T-helper 22 cell (primary cell): ENCODE measurements around the gene ASB2.

Experiments used
- DNase-seq: peaks from one replicate; pipeline ENCODE4 v3.0.0-alpha.2; 2020; ENCODE audit warnings: low read depth

Gene ASB2

GRCh38 chr14:93960774-93961438 lies 15.5 kb downstream of the ASB2 start:
- no peak for DNase-seq

DNA sequence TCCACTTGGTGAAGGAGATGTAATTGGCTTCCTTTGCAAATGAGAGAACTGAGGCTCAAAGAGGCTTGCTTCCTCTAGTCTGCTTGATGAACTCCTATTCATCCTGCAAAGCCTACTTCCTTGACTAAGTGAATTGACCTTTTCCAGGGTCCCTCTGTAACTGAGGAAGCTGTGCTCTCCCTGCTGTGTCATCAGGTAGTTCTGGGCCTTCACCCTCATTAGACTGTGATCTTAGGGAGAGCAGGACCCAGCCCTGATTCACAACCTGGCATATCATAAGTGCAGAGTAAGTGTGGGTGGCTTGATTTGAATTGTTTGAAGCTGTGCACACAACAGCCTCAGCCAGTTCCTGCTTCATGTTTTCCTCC lies 16.3 kb downstream of the ASB2 start:
- no peak for DNase-seq

DNA sequence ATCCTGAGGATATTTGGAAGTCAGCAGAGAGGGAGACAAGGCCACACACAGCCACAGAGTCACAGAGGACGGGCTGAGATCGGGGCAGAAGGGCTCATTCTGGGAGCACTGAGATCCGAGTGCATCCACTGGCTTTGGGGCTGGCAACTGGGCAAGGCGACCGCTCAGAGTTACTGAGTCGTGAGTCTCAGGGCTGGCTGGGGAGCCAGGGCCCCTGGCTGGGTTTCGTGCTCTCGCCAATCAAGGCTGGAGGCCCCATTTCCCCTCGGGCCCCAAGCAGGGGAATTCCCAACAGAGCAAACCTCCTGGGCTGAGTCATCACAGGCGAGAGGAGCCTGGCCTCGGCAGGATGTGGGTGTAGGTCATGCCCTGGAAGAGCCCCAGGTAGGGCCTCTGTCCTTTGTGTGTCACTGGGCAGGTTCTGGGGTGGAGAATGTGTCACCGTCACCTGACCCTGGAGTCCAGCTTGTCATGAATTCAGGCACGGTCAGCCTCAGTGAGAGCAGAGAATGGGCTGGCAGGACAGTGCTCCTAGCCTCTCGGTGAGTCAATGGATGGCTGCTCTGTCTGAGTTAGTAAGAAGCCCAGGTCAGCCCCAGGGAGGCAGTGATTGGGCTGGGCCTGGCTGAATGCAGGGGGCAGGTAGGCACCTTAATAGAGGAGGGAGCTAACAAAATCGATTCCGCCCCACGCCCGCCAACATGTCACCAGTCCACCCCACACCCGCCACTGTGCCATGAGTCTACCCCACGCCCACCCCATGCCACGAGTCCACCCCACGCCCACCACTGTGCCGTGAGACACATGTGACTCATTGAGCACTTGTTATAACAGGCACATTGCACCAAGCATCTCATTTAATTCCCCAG lies 16.9 kb downstream of the ASB2 start:
- peak; percentile 95 for DNase-seq

- DNase-seq: no peak
Observed at GRCh38 chr14:93958567-93959238, 17.7 kb downstream of the ASB2 start.

DNA sequence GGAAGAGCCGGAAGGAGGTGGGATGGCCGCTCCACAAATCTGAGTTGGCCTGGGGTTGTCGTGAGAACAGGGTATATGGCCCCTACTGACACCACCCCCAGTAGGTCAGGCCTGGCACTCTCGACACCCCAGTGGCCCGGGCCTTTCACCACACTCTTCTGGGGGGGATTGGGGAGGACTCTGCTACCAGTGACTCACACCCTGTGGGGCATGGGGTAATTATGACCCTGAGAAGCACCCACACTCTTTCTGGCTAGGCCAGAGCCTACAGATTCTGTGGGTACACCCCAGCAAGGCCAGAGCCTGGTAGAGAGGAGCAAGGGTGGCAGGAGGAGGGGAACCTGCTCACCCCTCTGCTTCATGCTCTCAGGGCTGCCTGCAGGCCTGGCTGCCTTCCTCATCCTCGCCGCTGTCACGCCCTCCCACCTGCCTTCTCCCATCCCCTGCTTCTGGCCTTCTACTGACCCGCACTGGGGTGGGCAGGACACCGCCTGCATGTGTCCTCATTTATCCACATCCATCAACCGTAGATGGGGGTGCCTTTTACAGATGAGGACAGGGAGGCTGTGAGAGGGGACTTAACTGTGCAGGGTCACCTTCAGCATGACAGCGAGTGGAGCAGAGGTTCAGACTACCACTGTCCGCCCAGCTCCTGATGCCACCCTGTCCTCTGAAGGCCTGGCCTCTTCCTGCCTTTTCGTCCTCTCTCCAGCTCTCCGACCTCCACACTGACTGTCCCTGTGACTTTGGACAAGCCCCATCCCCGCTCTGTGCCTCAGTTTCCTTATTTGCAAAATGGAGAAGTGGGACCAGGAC lies 18.4 kb downstream of the ASB2 start:
- no peak for DNase-seq

- DNase-seq: no peak
Observed at GRCh38 chr14:93957333-93957710, 19.0 kb downstream of the ASB2 start.

DNA sequence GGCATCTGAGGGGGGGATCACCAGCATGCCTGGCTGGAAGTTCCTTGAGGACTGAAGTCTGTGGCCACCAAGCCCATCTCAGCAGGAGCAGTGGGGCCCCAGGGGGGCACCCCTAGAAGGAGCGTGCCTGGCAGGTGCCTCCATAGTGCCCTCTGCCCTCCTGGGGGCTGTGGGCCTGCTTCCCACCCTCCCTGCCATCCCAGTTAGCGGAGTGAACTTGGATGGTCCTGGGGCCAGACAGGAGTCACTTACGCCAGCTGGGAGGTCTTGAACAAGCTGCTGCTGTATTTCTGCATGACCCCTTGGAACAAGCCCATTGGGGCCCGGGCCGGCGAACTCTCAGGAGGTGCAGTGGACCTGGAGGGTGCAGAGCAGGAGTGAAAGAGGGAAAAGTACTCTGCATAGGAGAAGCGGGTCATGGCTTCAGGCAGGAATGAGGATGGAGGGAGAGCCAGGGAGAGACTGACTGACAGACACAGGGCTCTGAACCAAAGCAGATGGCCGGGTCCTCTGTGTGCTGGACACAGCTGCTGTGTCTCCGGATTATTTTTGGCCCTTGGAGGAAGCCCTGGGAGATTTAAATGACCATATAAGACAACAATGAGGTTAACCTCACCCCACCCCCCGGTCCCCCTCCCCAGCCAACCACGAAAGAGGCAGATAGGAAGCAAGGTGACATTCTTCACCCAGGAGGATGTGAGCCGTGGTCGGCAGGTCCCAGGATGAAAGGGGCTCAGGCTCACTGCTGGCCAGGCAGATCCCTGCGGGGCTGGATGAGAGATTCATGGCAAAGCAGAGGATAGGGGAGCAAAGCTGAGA lies 19.6 kb downstream of the ASB2 start:
- DNase-seq: no peak

DNA sequence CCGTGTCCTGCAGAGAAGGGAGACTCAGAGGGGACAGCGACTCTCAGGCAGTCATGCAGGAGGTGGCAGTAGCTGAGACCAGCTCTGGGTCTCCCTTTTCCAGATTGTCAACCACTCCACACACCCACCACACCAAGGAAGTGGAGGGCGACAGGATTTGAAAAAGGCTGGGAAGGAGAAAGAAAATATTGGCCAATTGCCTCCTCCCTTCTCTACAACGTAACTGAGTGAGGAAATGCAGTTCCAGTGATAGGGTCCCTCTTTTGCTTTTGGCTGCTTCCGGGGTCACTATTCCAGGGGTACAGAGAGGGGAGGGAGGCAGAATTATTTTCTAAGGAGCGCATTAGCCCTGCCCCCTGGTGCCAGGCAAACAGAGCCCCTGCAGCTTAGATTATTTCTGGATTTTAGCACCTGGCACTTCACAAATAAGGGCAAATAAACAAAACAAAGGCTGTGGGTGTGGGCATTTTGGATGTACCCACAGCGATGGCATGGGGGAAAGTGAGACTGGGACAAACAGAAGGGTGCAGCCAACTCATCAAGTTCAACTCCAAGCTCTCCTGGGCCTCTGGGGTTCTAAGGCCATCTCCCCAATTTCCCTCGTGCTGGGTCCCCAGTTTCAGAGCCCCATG lies 20.4 kb downstream of the ASB2 start:
- no peak for DNase-seq

GRCh38 chr14:93954900-93955849 lies 21.2 kb downstream of the ASB2 start:
- peak; percentile 51 for DNase-seq

GRCh38 chr14:93954516-93954830 lies 21.9 kb downstream of the ASB2 start:
- DNase-seq: no peak

GRCh38 chr14:93953739-93954515 lies 22.4 kb downstream of the ASB2 start:
- no peak for DNase-seq

DNA sequence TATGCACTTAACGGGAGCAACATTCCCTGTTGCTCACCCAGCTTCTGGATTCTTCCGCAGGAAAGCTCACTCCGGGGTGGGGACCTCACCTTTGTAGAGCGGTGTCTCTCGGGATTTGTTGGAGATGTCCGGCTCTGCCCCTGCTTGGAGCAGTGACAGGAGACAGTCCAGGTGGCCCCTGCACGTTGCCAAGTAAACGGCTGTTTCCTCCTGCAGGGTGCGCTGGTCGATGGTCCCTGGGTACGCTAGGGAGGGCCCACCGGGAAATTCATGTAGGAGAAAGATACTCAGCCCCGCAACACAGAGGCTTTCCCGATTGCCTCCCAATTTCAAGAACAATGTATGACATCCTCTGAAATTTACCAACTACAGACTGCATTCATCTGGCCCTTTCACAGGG lies 23.1 kb downstream of the ASB2 start:
- DNase-seq: no peak

- DNase-seq: no peak
Observed at GRCh38 chr14:93952829-93953228, 23.5 kb downstream of the ASB2 start.

DNA sequence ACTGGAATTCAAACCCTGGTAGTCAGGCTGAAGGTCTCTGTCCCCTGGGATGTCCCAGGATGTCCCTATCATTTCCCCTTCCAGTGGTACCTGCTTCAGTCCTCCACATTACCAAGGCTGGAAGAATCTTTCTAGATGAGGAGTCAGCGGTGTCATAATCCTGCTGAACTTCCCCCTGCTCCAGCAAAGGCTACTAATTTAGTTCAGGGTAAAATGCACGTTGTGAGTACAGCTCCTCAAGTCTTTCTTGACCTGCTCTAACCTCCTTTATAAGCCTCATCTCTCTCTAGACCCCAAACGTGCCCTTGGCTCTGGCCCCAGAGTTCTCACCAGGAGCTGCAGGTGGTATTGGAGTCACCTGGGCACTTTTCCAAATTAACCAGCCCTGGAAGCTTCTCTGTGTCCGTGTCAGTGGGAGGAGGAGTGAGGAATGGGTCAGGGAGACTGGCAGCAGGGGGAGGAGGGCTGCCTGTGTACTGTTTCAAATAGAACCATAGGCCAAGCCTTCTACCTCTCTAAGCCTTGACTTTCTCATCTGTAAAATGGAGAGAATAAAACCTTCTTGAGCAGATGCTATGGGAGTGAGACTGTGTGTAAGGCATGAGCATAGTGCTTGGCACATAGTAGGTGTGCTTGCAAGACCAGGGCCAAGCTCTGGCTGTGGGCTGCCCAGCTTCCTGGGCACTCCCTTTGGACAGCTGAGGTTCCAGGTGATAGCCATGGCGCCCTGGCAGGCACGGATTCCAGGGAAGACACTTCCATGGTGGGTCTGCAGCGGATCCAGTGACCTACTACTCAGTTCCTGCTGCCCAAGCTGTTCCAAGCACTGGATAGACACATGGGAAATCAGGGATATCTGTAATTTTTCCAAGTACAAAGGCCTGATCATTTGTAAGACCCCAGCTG lies 24.5 kb downstream of the ASB2 start:
- DNase-seq: no peak

DNA sequence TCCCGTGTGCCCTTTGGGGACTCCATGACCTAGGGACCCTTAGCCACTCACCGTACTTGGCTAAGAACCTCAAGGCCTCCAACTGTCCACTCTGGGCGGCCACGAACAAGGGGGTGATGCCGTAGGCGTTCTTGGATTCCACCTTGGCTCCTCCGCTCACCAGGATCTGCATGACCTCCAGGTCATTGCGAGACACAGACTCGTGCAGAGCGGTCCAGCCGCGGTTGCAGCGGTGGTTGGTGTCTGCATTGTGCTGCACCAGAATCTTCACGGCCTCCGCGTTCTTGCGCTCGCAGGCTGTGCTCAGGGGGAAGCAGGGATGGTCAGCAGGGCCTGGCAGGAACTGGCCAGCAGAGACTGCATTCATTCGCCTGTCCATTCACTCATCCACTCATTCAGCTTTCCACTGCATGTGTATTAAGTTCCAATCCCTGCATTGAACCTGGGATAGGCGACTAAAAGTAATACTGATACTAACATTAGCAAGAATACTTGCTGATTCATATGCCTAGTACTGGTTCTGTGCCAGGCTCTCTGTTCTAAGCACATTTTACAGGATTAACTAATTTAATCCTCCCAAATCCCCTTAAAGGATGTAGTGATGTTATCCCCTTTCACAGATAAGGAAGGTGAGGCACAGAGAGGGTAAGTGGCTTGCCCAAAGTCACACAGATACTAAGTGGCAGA lies 25.3 kb downstream of the ASB2 start:
- DNase-seq: no peak

DNA sequence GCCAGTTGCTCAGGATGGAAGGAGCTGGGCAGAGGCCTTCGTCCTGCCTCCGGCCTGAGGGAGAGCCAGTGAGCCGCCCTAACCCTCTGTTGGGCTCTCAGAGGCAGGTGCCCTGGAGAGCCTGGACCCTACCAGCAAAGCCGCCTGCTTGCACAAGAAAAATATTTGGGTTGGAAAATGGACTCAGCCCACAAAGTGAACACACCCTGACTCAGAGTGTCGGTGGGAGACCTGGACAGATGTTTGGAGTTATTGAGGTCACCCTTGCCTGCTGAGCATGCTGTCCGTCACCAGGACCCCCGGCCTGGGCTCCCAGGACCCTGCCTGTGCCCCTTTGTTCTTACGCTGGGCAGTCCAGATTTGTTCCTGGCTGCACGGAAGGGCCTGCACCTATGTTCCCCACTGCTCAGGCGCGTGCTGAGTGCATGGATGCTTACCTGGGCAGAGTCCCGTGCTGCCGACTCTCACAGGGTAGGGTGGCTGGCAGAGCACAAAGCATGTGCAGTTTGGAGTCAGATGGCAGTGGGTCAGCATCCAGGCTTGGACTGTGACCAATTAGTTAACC lies 26.8 kb downstream of the ASB2 start:
- DNase-seq: no peak

DNA sequence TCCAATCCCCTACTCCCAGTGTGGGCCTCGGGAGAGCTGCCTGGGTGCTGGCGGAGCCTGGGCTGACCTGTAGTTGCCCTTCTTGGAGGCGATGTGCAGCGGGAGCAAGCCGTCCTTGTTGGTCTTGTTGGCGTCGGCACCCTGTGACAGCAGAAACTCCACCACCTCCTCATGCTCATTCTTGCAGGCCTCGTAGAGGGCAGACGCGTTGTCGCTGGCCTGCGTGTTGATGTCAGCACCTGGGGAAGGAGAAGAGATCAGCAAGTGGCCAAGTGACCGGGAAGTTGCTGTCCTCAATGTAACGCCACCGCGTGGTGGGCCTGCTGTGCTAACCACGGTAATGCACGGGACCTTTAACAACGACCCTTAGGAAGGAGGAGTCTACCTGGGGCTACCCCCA lies 29.1 kb downstream of the ASB2 start:
- DNase-seq: no peak
